ENCODE results near the gene COLEC11. TPM values are rescaled to one million over a fixed set of nuclear protein-coding genes. Genes with fewer than 3 reads are reported as not detected.

The COLEC11 gene
- total and polyA plus RNA-seq, 2 of the 13 experiments (the other 11 are each of a cell fraction or from before 2014, with no cell fraction given): 1.5 to 3.0 TPM

DNA sequence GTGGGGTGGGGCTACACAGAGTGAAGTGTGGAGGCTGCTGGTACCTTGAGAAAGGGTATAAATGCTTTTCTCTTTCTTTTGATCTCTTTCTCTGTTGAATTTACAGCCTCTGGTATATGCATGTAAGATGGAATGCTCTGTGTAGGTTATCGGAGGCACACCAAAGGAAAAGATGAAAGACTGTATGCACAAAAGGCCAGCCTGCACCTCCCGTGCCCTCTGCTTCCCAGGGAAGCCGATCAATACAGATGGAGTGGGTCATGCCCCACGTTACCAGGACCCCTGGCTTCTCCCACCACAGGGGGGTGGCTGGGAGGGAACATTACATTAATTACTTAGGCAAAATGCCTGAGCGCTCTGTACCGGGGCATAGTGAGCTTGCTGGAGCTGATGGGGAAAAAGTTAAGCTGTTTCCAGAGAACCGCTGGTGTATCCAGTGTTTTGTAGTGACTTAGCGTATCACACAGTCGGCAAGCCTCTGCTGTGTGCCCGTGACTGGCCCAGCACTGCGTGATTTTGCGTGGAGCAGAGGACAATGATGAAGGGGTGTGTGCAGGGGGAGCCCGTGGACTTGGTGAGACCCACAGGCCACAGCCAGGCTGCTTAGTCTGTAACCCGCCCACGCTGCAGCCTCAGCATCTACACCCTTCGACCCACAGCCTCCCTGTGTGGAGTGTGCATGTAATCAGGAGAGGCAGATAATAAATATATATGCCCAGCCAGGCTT, 71.1 kb downstream of the COLEC11 start (continued):
- TF ChIP-seq ZNF414 (CRISPR knock-in tag; IDR thresholded peaks at IDR 0.05) (no peak), ZFP62 (CRISPR knock-in tag; IDR thresholded peaks at IDR 0.05) (no peak), BHLHE40 (IDR thresholded peaks at IDR 0.05; ENCODE audit: low read length) (peak; percentile 78), ZXDC (CRISPR knock-in tag; IDR thresholded peaks at IDR 0.05) (0 out of 2 replicates have a peak, but pooled peaks have one; percentile 31)

- no TSS peak for BruUV-seq (replicated peaks)
Observed at GRCh38 chr2:3666613-3666975, 71.7 kb downstream of the COLEC11 start.

More at GRCh38 chr2:3666613-3666975, 71.7 kb downstream of the COLEC11 start:
- FAIRE-seq (no peak), DNase-seq (ENCODE audit: low spot score) (no peak), ATAC-seq (no peak)
- H3K9ac ChIP-seq (ENCODE audit: insufficient read depth, low read depth, low read length): no peak overlapping the region
- H3K36me3 ChIP-seq (replicated peaks in 1 of 2; ENCODE audit: control insufficient read depth in 1 of 2, insufficient read depth in 2 of 2, low read length in 2 of 2): no peaks in the 10 kb centered on the region
- H3K79me2 ChIP-seq (ENCODE audit: insufficient read depth, low read length): no peaks in the 10 kb centered on the region
- TF ChIP-seq ZNF572 (CRISPR knock-in tag; IDR thresholded peaks at IDR 0.05) (0 out of 2 replicates have a peak, but pooled peaks have one; percentile 35), ATM (IDR thresholded peaks at IDR 0.05; ENCODE audit: borderline replicate concordance) (no peak)
- in situ Hi-C loops (cut with HindIII; ENCODE audit: extremely low pct_ligation_motif_present, low pct_unique_long_range_greater_than_20kb): no loop called here
- H3K4me3 ChIP-seq (replicated peaks in 1 of 3; ENCODE audit: insufficient read depth in 1 of 3, low read depth in 2 of 3, low read length in 3 of 3): no peak overlapping the region
- WGBS (ENCODE audit: low lambda C conversion rate): 82% methylated on average over 18 of the region's 18 CpGs
- intact Hi-C loops (cut with micrococcal nuclease; ENCODE audit: unreplicated experiment): no loop called here
- ChIA-PET CTCF (ENCODE audit: low intra/inter-chr PET ratio, low total read pairs) (no interaction called here), POLR2A (no interaction called here)
- no peaks in the 10 kb centered on the region for H3K9me3 ChIP-seq (ENCODE audit: low read length)
- peaks cover 3 to 20% of the 10 kb centered on the region in 2 experiments; a peak in 3 of 5 replicates for H3K27me3 ChIP-seq (ENCODE audit: control insufficient read depth in 1 of 2, insufficient read depth in 2 of 2, low read length in 2 of 2)
- H3K4me2 ChIP-seq (ENCODE audit: low read depth, low read length): peak overlapping the region; percentile 44; the same call in 1 of the 2 replicates
- H2AFZ ChIP-seq (ENCODE audit: low read length): no peak overlapping the region
- H3K4me1 ChIP-seq (ENCODE audit: insufficient read depth, low read length): peaks cover 28% of the 10 kb centered on the region
- H3K27ac ChIP-seq (ENCODE audit: extremely low read length, insufficient read depth, low read length): no peak overlapping the region
- no peaks in the 10 kb centered on the region for H4K20me1 ChIP-seq (ENCODE audit: insufficient read depth, low read length)
